ENCODE results near the gene CPHXL2. TPM values are rescaled to one million over a fixed set of nuclear protein-coding genes. Genes with fewer than 3 reads are reported as not detected.
A peak's percentile ranks its signal among the peaks of the same experiment; 100 is the strongest.

CPHXL2 gene
- polyA plus RNA-seq (2013, experiment 1 of 2; ENCODE audit: insufficient read length): not detected
- polyA plus RNA-seq (2013, experiment 2 of 2; ENCODE audit: insufficient read length): not detected

- DNase-seq: no peak
Measured at GRCh38 chr16:75676909-75677308, at the start of gene CPHXL2. Gene CPHXL2 (minus strand): TSS chr16:75677009. CDS start chr16:75676999, 10 bp downstream.

- DNase-seq: no peak
Measured at GRCh38 chr16:75726390-75726789, 49.6 kb upstream of the CPHXL2 start, which contains the start of gene CPHXL. Gene CPHXL (minus strand): TSS chr16:75726490. CDS start chr16:75726442, 48 bp downstream.

- no peak for DNase-seq
Measured at GRCh38 chr16:75718452-75718851, 41.6 kb upstream of the CPHXL2 start.

GRCh38 chr16:75714661-75715060 is 37.9 kb upstream of the CPHXL2 start:
- DNase-seq: no peak

- no peak for DNase-seq
Measured at GRCh38 chr16:75710344-75710743, 33.5 kb upstream of the CPHXL2 start.

GRCh38 chr16:75703306-75703705 is 26.5 kb upstream of the CPHXL2 start:
- no peak for DNase-seq

- no peak for DNase-seq
Measured at GRCh38 chr16:75702242-75702641, 25.4 kb upstream of the CPHXL2 start.

- no peak for DNase-seq
Measured at GRCh38 chr16:75701361-75701760, 24.6 kb upstream of the CPHXL2 start, which contains the start of gene DUXB. Gene DUXB (minus strand): TSS chr16:75701461. CDS start chr16:75701418, 43 bp downstream.

- DNase-seq: no peak
Measured at GRCh38 chr16:75697571-75697970, 20.8 kb upstream of the CPHXL2 start.

- DNase-seq: no peak
Measured at GRCh38 chr16:75695708-75696107, 18.9 kb upstream of the CPHXL2 start.

- DNase-seq: no peak
Measured at GRCh38 chr16:75687361-75687760, 10.6 kb upstream of the CPHXL2 start.

- DNase-seq: no peak
Measured at GRCh38 chr16:75682308-75682707, 5.5 kb upstream of the CPHXL2 start.

- DNase-seq: no peak
Measured at GRCh38 chr16:75679366-75679765, 2.6 kb upstream of the CPHXL2 start.

- DNase-seq: no peak
Measured at GRCh38 chr16:75667503-75667902, 9.3 kb downstream of the CPHXL2 start.

GRCh38 chr16:75660726-75661302 is 16.0 kb downstream of the CPHXL2 start:
- no peak for DNase-seq

GRCh38 chr16:75660321-75660720 is 16.5 kb downstream of the CPHXL2 start:
- no peak for DNase-seq

GRCh38 chr16:75658175-75658574 is 18.6 kb downstream of the CPHXL2 start:
- DNase-seq: no peak

GRCh38 chr16:75653922-75654321 is 22.9 kb downstream of the CPHXL2 start:
- peak; percentile 89 for DNase-seq

GRCh38 chr16:75648265-75649076 is 28.3 kb downstream of the CPHXL2 start:
- DNase-seq: peak; percentile 74

- DNase-seq: peak; percentile 93
Measured at GRCh38 chr16:75647492-75648264, 29.1 kb downstream of the CPHXL2 start, which contains the start of the genes KARS1 and TERF2IP. Gene KARS1 (minus strand): TSS chr16:75647665. CDS start chr16:75647639, 26 bp downstream. Gene TERF2IP (plus strand): TSS chr16:75647773. CDS start chr16:75647883, 110 bp downstream.

GRCh38 chr16:75647112-75647491 is 29.7 kb downstream of the CPHXL2 start:
- no peak for DNase-seq

- no peak for DNase-seq
Measured at GRCh38 chr16:75644240-75645012, 32.4 kb downstream of the CPHXL2 start.

Data from fibroblast of skin of back (primary cell).